Measurements from ENCODE around the gene TTC14. TPM values are rescaled to one million over a fixed set of nuclear protein-coding genes. Genes with fewer than 3 reads are reported as not detected.
A peak's percentile ranks its signal among the peaks of the same experiment; 100 is the strongest.

TTC14 gene, protein sequence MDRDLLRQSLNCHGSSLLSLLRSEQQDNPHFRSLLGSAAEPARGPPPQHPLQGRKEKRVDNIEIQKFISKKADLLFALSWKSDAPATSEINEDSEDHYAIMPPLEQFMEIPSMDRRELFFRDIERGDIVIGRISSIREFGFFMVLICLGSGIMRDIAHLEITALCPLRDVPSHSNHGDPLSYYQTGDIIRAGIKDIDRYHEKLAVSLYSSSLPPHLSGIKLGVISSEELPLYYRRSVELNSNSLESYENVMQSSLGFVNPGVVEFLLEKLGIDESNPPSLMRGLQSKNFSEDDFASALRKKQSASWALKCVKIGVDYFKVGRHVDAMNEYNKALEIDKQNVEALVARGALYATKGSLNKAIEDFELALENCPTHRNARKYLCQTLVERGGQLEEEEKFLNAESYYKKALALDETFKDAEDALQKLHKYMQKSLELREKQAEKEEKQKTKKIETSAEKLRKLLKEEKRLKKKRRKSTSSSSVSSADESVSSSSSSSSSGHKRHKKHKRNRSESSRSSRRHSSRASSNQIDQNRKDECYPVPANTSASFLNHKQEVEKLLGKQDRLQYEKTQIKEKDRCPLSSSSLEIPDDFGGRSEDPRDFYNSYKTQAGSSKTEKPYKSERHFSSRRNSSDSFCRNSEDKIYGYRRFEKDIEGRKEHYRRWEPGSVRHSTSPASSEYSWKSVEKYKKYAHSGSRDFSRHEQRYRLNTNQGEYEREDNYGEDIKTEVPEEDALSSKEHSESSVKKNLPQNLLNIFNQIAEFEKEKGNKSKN
- 10 to 100 TPM; 12.7 to 40.7 (median 30.8) TPM for total RNA-seq

DNA sequence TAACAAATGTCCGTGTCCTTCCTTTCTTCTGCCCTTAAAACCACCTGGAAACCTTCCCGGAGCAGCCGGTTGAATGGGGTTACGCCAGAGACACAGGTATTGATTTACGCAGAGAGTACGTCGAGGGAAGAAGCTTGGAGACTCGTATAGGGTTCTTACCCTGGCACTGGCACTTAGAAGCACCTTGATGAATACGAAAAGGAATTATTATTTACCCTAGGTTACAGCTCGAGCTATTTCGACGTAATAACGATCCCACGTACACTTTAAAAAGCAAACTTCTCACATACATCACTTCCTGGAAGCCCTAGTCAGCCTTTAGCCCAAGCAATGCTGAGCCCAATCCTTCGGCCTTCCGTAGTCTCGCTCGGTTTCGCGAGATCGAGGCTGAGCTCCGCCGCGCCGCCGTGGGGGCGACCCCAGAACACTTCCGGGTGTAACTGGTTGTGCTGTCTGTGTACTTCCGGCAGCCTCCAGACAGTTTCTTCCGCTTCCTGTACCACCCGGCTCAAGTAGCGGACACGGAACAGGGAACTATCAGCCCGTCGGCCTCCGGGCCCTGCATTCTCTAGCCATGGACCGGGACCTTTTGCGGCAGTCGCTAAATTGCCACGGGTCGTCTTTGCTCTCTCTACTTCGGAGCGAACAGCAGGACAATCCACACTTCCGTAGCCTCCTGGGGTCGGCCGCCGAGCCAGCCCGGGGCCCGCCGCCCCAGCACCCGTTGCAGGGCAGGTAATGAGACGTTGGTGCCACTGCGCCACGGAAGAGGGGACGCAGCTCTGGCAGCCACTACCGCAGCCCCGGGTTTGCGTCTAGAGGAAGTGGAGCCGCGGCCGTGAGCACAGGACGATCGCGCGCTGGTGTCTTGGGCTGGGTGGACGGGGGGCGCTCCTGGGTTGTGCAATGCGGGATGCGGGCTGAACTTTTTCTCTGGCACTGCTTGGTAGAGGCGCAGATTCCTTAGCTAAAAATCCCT lies at the start of gene TTC14:
TTC14 (plus strand) TSS at position 476 of the 979 bp plus-strand sequence; CDS start at position 575, 99 bp downstream.
- 3 to 4% methylated on average over 48 to 68 of the region's 70 CpGs for WGBS, 2 donors
- H3K4me3 ChIP-seq (ENCODE audit: low read depth, poor library complexity, severe bottlenecking): peak within 1 kb of the TSS; percentile 96
- no peak for TF ChIP-seq POLR2A (IDR thresholded peaks at IDR 0.05)
- TF ChIP-seq, protein P1, sequence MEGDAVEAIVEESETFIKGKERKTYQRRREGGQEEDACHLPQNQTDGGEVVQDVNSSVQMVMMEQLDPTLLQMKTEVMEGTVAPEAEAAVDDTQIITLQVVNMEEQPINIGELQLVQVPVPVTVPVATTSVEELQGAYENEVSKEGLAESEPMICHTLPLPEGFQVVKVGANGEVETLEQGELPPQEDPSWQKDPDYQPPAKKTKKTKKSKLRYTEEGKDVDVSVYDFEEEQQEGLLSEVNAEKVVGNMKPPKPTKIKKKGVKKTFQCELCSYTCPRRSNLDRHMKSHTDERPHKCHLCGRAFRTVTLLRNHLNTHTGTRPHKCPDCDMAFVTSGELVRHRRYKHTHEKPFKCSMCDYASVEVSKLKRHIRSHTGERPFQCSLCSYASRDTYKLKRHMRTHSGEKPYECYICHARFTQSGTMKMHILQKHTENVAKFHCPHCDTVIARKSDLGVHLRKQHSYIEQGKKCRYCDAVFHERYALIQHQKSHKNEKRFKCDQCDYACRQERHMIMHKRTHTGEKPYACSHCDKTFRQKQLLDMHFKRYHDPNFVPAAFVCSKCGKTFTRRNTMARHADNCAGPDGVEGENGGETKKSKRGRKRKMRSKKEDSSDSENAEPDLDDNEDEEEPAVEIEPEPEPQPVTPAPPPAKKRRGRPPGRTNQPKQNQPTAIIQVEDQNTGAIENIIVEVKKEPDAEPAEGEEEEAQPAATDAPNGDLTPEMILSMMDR (IDR thresholded peaks at IDR 0.05): no peak
- DNase-seq (ENCODE audit: low spot score in 2 of 2): peak; percentile 90 to 98
- intact Hi-C loops (cut with DNase I; ENCODE audit: low total_unique reads): no loop called here

DNA sequence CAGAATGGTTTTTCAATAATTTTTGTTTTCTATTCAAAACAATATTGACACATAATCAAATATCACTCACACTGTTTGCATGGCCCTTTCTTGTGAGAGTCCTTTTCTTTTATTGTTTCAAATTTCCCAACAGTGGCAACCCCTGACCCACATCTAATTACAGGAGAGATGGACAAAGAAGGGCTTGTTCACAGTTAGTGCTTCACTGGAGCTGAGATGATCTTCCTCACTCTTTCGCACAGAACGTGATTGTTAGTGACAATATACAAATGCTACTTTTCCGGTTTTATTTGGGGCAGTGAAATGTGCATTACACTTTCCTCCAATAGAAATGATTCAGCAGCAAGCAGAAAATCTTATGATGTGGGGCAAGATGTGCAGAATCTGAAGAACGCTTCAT lies 38.6 kb upstream of the TTC14 start:
- H3K4me3 ChIP-seq (ENCODE audit: low read depth, poor library complexity, severe bottlenecking): no peak overlapping the region
- DNase-seq (ENCODE audit: low spot score in 2 of 2): no peak
- intact Hi-C loops (cut with DNase I; ENCODE audit: low total_unique reads): no loop called here
- no peak for TF ChIP-seq POLR2A (IDR thresholded peaks at IDR 0.05)
- TF ChIP-seq, protein P1 (IDR thresholded peaks at IDR 0.05): no peak
- WGBS, 2 donors: 79% methylated on average over 4 of the region's 4 CpGs

DNA sequence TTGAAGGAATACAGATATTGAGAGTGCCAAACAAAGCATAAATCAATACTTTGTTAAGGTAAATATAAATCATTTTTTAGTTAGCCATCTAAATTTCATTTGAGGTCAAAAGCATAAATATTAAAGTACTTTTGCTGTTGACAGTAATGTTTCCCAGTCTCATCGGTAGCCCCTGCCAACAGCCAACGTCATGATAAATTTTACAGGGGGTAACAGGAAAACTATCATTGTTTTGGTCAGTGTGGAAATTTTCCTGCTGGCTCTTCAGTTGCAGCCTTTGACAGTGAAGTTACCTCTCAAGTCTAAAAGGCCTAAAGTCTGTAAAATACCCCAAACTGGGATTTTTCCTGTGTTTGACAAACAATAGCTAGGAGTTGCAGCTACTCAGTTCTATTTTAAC lies 37.3 kb upstream of the TTC14 start:
- peak in 1 of 2 donors; percentile 37 for DNase-seq (ENCODE audit: low spot score in 2 of 2)
- intact Hi-C loops (cut with DNase I; ENCODE audit: low total_unique reads): no loop called here
- H3K4me3 ChIP-seq (ENCODE audit: low read depth, poor library complexity, severe bottlenecking): no peak overlapping the region
- TF ChIP-seq POLR2A (IDR thresholded peaks at IDR 0.05): no peak
- TF ChIP-seq, protein P1 (IDR thresholded peaks at IDR 0.05): no peak
- 60 to 65% methylated on average over 2 of the region's 2 CpGs for WGBS, 2 donors

DNA sequence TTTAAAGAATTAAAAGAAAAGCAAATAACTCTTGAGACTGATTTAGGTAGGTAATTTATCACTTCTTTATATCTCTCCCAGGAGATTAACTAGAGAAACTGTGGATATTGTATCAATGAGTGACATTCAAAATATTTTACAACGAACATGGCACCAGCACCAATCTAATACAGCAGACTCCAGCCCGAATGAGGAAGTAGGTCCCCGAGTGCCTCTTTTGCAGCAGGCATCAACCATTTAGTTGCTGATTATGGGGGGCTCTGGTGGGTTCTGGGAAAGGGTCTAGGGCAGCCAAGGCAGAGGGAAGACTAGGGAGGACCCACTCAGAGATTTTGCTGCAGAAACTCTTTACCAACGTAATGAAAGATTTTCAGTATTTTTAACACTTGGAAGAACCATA lies 31.7 kb upstream of the TTC14 start:
- no peak for DNase-seq (ENCODE audit: low spot score in 2 of 2)
- no peak for TF ChIP-seq POLR2A (IDR thresholded peaks at IDR 0.05)
- TF ChIP-seq, protein P1 (IDR thresholded peaks at IDR 0.05): no peak
- no peak overlapping the region for H3K4me3 ChIP-seq (ENCODE audit: low read depth, poor library complexity, severe bottlenecking)
- intact Hi-C loops (cut with DNase I; ENCODE audit: low total_unique reads): no loop called here
- 79 to 80% methylated on average over 4 of the region's 4 CpGs for WGBS, 2 donors

DNA sequence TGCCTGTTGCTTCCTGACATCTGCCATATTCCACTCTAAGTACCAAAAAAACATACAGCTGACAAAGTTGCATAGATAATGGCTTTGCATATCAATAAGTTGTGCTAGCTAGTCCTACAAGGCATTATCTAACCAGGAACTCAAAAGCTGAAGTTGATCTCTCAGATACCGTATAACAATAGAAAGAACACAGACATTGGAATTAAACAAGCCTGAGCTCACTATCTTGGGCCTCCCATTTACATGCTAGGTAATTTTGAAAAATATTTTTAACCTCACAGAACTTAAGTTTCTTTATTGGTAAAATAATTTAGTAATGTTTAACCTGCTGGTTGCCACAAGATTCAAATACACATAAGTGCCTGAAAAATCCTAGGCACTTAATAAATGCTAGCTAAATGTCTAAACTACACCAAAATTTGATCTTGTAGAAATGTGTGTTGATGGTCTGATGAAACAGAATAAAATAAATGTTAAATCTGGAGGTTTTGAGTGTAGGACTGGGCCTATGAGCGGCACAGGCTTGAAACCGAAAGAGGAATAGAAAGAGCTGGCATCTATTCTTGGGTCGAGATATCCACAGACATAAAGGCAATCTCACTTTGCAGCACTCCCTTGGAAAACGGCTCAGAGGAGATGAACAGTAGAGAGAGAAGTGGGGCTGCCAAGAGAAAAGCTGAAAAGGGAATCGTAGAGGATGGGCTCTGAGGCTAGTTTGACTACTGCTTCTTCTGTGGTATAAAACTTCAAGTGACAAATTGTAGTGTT lies 29.9 kb upstream of the TTC14 start:
- intact Hi-C loops (cut with DNase I; ENCODE audit: low total_unique reads): no loop called here
- DNase-seq (ENCODE audit: low spot score in 2 of 2): no peak
- TF ChIP-seq, protein P1 (IDR thresholded peaks at IDR 0.05): no peak
- TF ChIP-seq POLR2A (IDR thresholded peaks at IDR 0.05): no peak

More for the DNA sequence above, 29.9 kb upstream of the TTC14 start:
- 75 to 85% methylated on average over 6 of the region's 6 CpGs for WGBS, 2 donors
- no peak overlapping the region for H3K4me3 ChIP-seq (ENCODE audit: low read depth, poor library complexity, severe bottlenecking)

Data from lower leg skin (tissue), 4 donors.